Erythroblast (primary cell): ENCODE data around the gene SHANK2.

ENCODE experiments used
- GATA1 ChIP-seq: IDR thresholded peaks from 2 replicates; pipeline ENCODE4 v1.6.1; 2011; ENCODE audit warnings: low read depth, mild to moderate bottlenecking, control low read depth, low read length, moderate library complexity
- POLR2A ChIP-seq: IDR thresholded peaks from 2 replicates; pipeline ENCODE4 v1.6.1; 2011; ENCODE audit warnings: mild to moderate bottlenecking, low read length

DNA sequence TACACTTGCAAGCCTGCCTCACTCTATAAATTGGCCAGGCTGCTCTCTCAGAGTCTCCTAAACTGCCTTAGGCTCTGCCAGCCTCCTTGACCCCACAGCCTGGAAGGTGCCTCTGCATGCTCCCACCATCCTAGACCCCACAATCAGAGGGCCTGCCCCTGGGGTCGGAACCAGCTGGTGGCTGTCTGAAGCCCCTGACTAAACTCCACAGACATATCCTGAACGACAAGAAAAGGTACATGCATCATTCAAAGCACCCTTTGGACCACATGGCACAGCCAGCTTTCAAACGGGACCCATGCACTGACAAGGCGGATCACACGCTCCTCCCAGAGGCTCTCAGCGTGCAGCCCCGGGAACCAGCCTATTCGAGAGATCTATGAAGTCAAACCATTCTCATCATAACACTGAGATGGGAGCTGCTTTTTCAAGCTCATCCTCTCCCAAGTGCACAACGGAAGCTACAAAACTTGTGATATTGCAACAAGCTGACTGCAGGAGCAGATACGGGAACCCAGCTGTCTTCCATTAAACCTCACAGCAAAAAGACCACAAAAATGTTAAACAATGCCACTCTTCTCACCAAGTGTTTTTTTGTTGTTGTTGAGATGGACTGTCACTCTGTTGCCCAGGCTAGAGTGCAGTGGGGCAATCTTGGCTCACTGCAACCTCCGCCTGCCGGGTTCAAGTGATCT, 8.1 kb downstream of the SHANK2 start:
- TF ChIP-seq POLR2A = no peak
- no peak for TF ChIP-seq GATA1
